Activated naive CD4-positive, alpha-beta T cell treated with anti-CD3 and anti-CD28 coated beads, Interleukin-2, amount 10 ng/mL, durations not matched to agents 7 days and 5 days (primary cell): ENCODE data around the gene PPM1J.

Source experiments
- CTCF ChIA-PET: fragments of 350-600 bp; sonication (Branson Sonifier 250); formaldehyde crosslinking; loops from one replicate; lab custom pipeline; 2021; ENCODE audit warnings: antibody characterized with exemption; lab: Charles Lee
- DNase-seq: peaks from one replicate; pipeline ENCODE4 v3.0.0-alpha.2; 2020
- H3K27ac Mint-ChIP-seq: one replicate; pipeline ENCODE4 v1.8.0; 2021; ENCODE audit warnings: mild to moderate bottlenecking, moderate library complexity, mixed read lengths
- H3K27me3 Mint-ChIP-seq: one replicate; pipeline ENCODE4 v1.8.0; 2021; ENCODE audit warnings: mild to moderate bottlenecking, mixed read lengths
- H3K36me3 Mint-ChIP-seq: one replicate; pipeline ENCODE4 v1.8.0; 2021; ENCODE audit warnings: mixed read lengths
- H3K4me1 Mint-ChIP-seq: one replicate; pipeline ENCODE4 v1.8.0; 2021; ENCODE audit warnings: mixed read lengths
- H3K4me3 Mint-ChIP-seq: one replicate; pipeline ENCODE4 v1.8.0; 2021; ENCODE audit warnings: mild to moderate bottlenecking, moderate library complexity, mixed read lengths
- H3K9me3 Mint-ChIP-seq: one replicate; pipeline ENCODE4 v1.8.0; 2021; ENCODE audit warnings: mixed read lengths

PPM1J gene

GRCh38 chr1:112697781-112698201 lies 17.3 kb downstream of the PPM1J start:
- Mint-ChIP-seq H3K4me3 (no peak overlapping the region), H3K9me3 (no peaks in the 10 kb centered on the region), H3K36me3 (peaks cover 20% of the 10 kb centered on the region), H3K27ac (no peak overlapping the region), H3K27me3 (no peaks in the 10 kb centered on the region), H3K4me1 (peaks cover 31% of the 10 kb centered on the region)
- no peak for DNase-seq
- CTCF ChIA-PET = no interaction called here

DNA sequence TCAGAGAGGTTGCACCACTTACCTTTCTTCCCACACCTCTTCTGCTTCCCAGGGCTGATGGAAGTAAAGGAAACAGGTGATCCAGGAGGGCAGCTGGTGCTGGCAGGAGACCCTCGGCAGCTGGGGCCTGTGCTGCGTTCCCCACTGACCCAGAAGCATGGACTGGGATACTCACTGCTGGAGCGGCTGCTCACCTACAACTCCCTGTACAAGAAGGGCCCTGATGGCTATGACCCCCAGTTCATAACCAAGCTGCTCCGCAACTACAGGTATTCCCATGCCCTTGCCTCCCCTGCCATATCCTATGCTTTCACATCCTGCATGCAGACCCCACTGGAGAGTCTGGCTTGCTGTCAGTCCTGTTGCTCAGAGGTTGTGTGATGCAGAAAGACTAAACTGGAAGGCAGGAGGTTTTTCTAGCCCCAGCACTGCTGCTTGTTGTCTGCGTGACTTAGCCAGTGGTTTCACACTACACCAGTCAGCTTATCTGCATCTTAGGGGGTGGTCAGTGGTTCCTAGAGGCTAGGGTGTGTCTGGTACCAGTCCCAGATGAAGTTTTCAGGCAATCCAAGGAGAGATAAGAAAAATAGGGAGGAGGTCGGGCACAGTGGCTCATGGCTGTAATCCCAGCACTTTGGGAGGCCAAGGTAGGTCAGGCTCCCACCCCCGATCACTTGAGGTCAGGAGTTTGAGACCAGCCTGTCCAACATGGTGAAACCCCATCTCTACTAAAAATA lies 18.4 kb downstream of the PPM1J start:
- Mint-ChIP-seq H3K36me3 (peaks cover 25% of the 10 kb centered on the region), H3K4me3 (no peak overlapping the region)
- CTCF ChIA-PET = interaction anchor here (1.7 kb wide), 1 partner anchor 11 kb away, joined by 3 read pairs; no protein-coding TSS in a partner anchor

DNA sequence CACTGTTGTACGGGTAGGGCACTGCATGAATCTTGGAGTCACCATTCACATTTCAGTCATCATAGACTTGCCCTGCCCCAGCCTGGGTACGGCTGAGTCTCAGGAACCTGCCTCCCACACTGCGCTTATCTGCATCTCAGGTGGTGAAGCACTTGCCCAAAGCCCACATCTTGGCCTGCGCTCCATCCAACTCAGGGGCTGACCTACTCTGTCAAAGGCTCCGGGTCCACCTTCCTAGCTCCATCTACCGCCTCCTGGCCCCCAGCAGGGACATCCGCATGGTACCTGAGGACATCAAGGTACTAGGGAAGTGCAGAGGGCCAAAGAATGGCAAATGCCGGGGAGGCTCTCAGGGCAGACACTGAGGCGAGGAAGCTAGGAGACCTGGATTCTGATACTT lies 19.9 kb downstream of the PPM1J start:
- H3K36me3 Mint-ChIP-seq = peaks cover 26% of the 10 kb centered on the region
- H3K9me3 Mint-ChIP-seq = no peaks in the 10 kb centered on the region
- no peaks in the 10 kb centered on the region for H3K27me3 Mint-ChIP-seq
- no peak overlapping the region for H3K27ac Mint-ChIP-seq
- CTCF ChIA-PET = interaction anchor here (0.6 to 1.7 kb wide), 2 partner anchors 13 to 73 kb away, joined by 3 read pairs; no protein-coding TSS in a partner anchor
- no peak overlapping the region for H3K4me3 Mint-ChIP-seq
- peaks cover 6% of the 10 kb centered on the region for H3K4me1 Mint-ChIP-seq
- DNase-seq = no peak

More for the DNA sequence above, 18.4 kb downstream of the PPM1J start:
- H3K27me3 Mint-ChIP-seq = no peaks in the 10 kb centered on the region
- H3K4me1 Mint-ChIP-seq = peaks cover 21% of the 10 kb centered on the region
- H3K9me3 Mint-ChIP-seq = no peaks in the 10 kb centered on the region
- no peak overlapping the region for H3K27ac Mint-ChIP-seq
- DNase-seq = no peak

- no peak overlapping the region for H3K27ac Mint-ChIP-seq
- H3K4me1 Mint-ChIP-seq = no peaks in the 10 kb centered on the region
- H3K4me3 Mint-ChIP-seq = no peak overlapping the region
- no peaks in the 10 kb centered on the region for H3K27me3 Mint-ChIP-seq
- no peaks in the 10 kb centered on the region for H3K9me3 Mint-ChIP-seq
- H3K36me3 Mint-ChIP-seq = peaks cover 26% of the 10 kb centered on the region
- CTCF ChIA-PET = no interaction called here
- no peak for DNase-seq
These were observed 20.7 kb downstream of the PPM1J start for GRCh38 chr1:112694363-112694929.

DNA sequence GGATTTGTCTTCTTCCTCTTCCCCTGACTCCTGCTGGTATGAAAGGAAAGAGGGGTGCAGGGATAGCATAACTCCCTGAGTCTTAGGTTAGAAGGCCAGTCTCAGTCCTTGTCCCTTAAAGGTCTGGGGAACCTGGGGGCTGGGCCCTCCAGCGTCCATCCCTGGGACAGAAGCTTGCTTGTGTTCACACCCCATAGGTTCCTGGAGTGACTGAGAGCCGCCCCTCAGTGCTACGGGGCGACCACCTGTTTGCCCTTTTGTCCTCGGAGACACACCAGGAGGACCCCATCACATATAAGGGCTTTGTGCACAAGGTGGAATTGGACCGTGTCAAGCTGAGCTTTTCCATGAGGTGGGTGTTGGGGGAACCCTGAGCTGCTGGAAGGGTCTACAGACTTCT lies 21.3 kb downstream of the PPM1J start:
- no peaks in the 10 kb centered on the region for H3K27me3 Mint-ChIP-seq
- no peak for DNase-seq
- peaks cover 22% of the 10 kb centered on the region for H3K36me3 Mint-ChIP-seq
- CTCF ChIA-PET = no interaction called here
- H3K27ac Mint-ChIP-seq = no peak overlapping the region
- no peaks in the 10 kb centered on the region for H3K4me1 Mint-ChIP-seq
- no peak overlapping the region for H3K4me3 Mint-ChIP-seq
- no peaks in the 10 kb centered on the region for H3K9me3 Mint-ChIP-seq

DNA sequence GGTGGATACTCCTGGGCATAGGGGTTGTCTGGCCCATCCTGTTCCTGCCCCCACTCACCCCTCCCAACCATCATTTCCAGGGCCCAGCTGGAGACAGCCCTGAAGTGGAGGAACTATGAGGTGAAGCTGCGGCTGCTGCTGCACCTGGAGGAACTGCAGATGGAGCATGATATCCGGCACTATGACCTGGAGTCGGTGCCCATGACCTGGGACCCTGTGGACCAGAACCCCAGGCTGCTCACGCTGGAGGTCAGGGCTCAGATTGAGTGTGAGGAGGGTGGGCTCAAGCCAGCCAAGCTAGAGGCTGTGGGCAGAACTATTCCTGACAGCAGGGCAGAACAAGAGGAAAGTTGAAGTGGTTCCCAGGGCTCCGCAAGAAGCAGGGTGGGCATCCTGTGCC lies 22.5 kb downstream of the PPM1J start:
- CTCF ChIA-PET = interaction anchor here (0.9 kb wide), 1 partner anchor 302 kb away, joined by 3 read pairs; no protein-coding TSS in a partner anchor
- no peak overlapping the region for H3K27ac Mint-ChIP-seq
- H3K36me3 Mint-ChIP-seq = peaks cover 21% of the 10 kb centered on the region

GRCh38 chr1:112689842-112690237 lies 25.3 kb downstream of the PPM1J start:
- Mint-ChIP-seq H3K27me3 (no peaks in the 10 kb centered on the region), H3K4me1 (no peaks in the 10 kb centered on the region), H3K27ac (no peak overlapping the region), H3K4me3 (no peak overlapping the region), H3K9me3 (no peaks in the 10 kb centered on the region), H3K36me3 (peaks cover 20% of the 10 kb centered on the region)
- DNase-seq = no peak
- CTCF ChIA-PET = no interaction called here

More for the DNA sequence above, 22.5 kb downstream of the PPM1J start:
- no peaks in the 10 kb centered on the region for H3K4me1 Mint-ChIP-seq
- no peaks in the 10 kb centered on the region for H3K9me3 Mint-ChIP-seq
- H3K27me3 Mint-ChIP-seq = no peaks in the 10 kb centered on the region
- no peak for DNase-seq
- no peak overlapping the region for H3K4me3 Mint-ChIP-seq

GRCh38 chr1:112689196-112689841 lies 25.8 kb downstream of the PPM1J start:
- Mint-ChIP-seq H3K4me1 (no peaks in the 10 kb centered on the region), H3K4me3 (no peak overlapping the region), H3K36me3 (peaks cover 20% of the 10 kb centered on the region), H3K27me3 (no peaks in the 10 kb centered on the region), H3K9me3 (no peaks in the 10 kb centered on the region), H3K27ac (no peak overlapping the region)
- CTCF ChIA-PET = no interaction called here
- no peak for DNase-seq

DNA sequence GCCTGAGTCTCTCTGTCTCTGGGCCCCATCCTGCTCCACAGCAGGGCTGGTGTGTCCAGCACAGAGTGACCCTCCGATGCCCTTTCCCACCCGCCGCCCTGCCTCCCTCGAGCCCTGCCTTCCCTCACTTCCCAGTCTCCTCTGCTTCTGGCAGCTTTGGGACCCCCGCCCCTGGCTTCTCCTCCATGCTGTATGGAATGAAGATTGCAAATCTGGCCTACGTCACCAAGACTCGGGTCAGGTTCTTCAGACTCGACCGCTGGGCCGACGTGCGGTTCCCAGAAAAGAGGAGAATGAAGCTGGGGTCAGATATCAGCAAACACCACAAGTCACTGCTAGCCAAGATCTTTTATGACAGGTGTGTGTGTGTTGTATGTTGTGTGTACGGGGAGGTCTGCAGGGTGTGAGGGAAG lies 26.3 kb downstream of the PPM1J start:
- Mint-ChIP-seq H3K9me3 (no peaks in the 10 kb centered on the region), H3K27ac (no peak overlapping the region), H3K4me1 (no peaks in the 10 kb centered on the region), H3K27me3 (no peaks in the 10 kb centered on the region), H3K4me3 (no peak overlapping the region), H3K36me3 (peaks cover 20% of the 10 kb centered on the region)
- CTCF ChIA-PET = no interaction called here
- DNase-seq = no peak

- Mint-ChIP-seq H3K36me3 (peaks cover 18% of the 10 kb centered on the region), H3K4me3 (no peak overlapping the region), H3K27ac (no peak overlapping the region), H3K9me3 (no peaks in the 10 kb centered on the region), H3K4me1 (no peaks in the 10 kb centered on the region), H3K27me3 (no peaks in the 10 kb centered on the region)
- CTCF ChIA-PET = no interaction called here
- no peak for DNase-seq
These were observed 27.2 kb downstream of the PPM1J start for GRCh38 chr1:112687785-112688496.

DNA sequence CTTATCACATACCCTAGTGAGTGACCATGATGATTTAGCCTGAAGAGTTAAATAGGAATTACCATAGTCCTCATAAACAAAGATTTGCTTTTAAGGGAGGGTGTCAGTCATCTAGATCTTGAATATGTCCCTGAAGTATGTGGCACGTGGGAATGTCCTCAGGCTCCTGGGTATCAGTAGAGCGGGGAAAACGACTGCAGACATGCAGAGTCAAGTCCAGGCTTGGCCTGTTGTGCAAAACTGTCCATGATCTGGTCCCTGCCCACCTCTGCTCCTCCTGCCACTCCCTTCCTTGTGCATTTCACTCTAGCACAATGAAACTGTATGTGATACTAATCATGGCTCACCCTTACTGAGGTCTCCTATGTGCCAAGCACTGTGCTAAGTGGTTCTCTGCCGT lies 27.8 kb downstream of the PPM1J start:
- CTCF ChIA-PET = no interaction called here

GRCh38 chr1:112686835-112687234 lies 28.3 kb downstream of the PPM1J start:
- CTCF ChIA-PET = no interaction called here
- Mint-ChIP-seq H3K4me1 (no peaks in the 10 kb centered on the region), H3K27ac (no peak overlapping the region), H3K27me3 (no peaks in the 10 kb centered on the region), H3K4me3 (no peak overlapping the region), H3K36me3 (peaks cover 8% of the 10 kb centered on the region), H3K9me3 (no peaks in the 10 kb centered on the region)
- no peak for DNase-seq

More for the DNA sequence above, 27.8 kb downstream of the PPM1J start:
- Mint-ChIP-seq H3K4me1 (no peaks in the 10 kb centered on the region), H3K27me3 (no peaks in the 10 kb centered on the region), H3K9me3 (no peaks in the 10 kb centered on the region), H3K36me3 (peaks cover 13% of the 10 kb centered on the region), H3K27ac (no peak overlapping the region), H3K4me3 (no peak overlapping the region)
- DNase-seq = no peak

- Mint-ChIP-seq H3K27ac (no peak overlapping the region), H3K9me3 (no peaks in the 10 kb centered on the region), H3K4me3 (no peak overlapping the region), H3K4me1 (no peaks in the 10 kb centered on the region), H3K36me3 (peaks cover 5% of the 10 kb centered on the region), H3K27me3 (no peaks in the 10 kb centered on the region)
- CTCF ChIA-PET = no interaction called here
- DNase-seq = no peak
These were observed 28.7 kb downstream of the PPM1J start for GRCh38 chr1:112686417-112686816.

DNA sequence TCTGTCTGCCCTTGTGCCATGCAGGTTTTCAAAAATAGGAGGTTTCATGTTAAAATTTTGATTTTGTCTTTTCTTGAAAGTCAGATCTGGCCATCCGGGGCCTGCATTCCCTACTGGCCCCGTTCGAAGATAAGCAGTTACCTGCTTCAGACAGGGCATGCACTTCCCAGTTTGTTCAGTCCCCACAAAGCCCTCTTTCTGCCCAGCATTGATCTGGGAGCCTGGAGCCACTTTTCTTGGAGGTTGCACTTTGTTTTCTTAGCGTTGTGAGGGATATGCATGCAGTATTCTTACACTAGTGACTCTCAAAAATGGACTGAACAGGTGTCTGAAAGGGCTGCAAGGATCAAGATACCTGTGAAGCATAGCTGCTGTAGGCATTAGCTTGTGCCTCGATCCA lies 29.2 kb downstream of the PPM1J start:
- peaks cover 5% of the 10 kb centered on the region for H3K36me3 Mint-ChIP-seq
- CTCF ChIA-PET = no interaction called here

More for the DNA sequence above, 29.2 kb downstream of the PPM1J start:
- no peak for DNase-seq
- Mint-ChIP-seq H3K9me3 (no peaks in the 10 kb centered on the region), H3K4me3 (no peak overlapping the region), H3K27me3 (no peaks in the 10 kb centered on the region), H3K27ac (no peak overlapping the region), H3K4me1 (no peaks in the 10 kb centered on the region)
